ENCODE results near the gene REG1A.

DNA sequence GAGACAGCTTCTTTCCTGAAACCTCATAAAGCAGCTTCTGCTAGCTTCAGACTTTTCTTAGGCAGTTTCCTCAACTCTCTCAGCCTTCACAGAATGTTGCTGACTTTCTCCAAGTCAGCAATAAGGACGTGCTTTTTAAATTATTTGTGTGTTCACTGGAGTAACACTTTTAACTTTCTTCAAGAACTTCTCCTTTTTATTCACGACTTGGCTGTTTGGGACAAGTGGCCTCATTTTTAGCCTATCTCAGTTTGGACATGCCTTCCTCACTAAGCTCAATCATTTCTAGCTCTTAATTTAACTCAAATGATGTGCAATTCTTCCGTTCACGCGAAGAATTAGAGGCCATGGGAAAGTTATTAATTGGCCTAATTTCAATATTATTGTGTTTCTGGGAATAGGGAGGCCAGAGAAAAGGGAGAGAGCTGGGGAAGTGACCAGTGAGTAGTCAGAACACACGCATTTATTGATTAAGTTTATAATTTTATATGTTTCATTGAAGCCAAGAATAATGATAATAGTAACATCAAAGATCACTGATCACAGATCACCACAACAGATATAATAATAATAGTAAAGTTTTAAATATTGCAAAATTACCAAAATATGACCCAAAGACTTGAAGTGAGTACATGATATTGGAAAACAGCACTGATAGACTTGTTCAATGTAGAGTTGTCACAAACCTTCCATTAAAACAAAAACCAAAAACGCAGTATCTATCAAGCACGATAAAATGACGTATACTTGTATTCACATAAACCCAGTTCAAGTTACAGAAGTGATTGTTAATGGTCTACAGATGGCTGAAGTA is 4.8 kb downstream of the REG1A start:
- TF ChIP-seq, protein P1, sequence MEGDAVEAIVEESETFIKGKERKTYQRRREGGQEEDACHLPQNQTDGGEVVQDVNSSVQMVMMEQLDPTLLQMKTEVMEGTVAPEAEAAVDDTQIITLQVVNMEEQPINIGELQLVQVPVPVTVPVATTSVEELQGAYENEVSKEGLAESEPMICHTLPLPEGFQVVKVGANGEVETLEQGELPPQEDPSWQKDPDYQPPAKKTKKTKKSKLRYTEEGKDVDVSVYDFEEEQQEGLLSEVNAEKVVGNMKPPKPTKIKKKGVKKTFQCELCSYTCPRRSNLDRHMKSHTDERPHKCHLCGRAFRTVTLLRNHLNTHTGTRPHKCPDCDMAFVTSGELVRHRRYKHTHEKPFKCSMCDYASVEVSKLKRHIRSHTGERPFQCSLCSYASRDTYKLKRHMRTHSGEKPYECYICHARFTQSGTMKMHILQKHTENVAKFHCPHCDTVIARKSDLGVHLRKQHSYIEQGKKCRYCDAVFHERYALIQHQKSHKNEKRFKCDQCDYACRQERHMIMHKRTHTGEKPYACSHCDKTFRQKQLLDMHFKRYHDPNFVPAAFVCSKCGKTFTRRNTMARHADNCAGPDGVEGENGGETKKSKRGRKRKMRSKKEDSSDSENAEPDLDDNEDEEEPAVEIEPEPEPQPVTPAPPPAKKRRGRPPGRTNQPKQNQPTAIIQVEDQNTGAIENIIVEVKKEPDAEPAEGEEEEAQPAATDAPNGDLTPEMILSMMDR (IDR thresholded peaks at IDR 0.05; ENCODE audit: insufficient read depth, low read length, poor library complexity, severe bottlenecking) = no peak
- TF ChIP-seq EZH2phosphoT487 (conservative IDR thresholded peaks at IDR 0.05; ENCODE audit: low read length) = no peak
